IPS-15b (cell line): ENCODE data around the gene STYXL1.

Experiments used
- H3K27me3 ChIP-seq: one replicate; pipeline ENCODE4 v1.6.1; 2013; ENCODE audit warnings: low read length; ENCODE audit not compliant: control insufficient read depth, insufficient read depth
- H3K36me3 ChIP-seq: one replicate; pipeline ENCODE4 v1.6.1; 2013; ENCODE audit warnings: low read length; ENCODE audit not compliant: control insufficient read depth, insufficient read depth
- H3K4me1 ChIP-seq: one replicate; pipeline ENCODE4 v1.6.1; 2013; ENCODE audit warnings: mild to moderate bottlenecking, low read length; ENCODE audit not compliant: control insufficient read depth, insufficient read depth
- H3K4me3 ChIP-seq: one replicate; pipeline ENCODE4 v1.5.1; 2013; ENCODE audit warnings: low read depth, low read length
- H3K9ac ChIP-seq: one replicate; pipeline ENCODE4 v1.6.1; 2013; ENCODE audit warnings: low read depth, mild to moderate bottlenecking, low read length
- H3K9me3 ChIP-seq: one replicate; pipeline ENCODE4 v1.6.1; 2013; ENCODE audit warnings: mild to moderate bottlenecking, low read length; ENCODE audit not compliant: control insufficient read depth, insufficient read depth

STYXL1 gene

GRCh38 chr7:75980430-75981202 lies 67.2 kb downstream of the STYXL1 start:
- Histone ChIP-seq H3K4me1 (no peaks in the 10 kb centered on the region), H3K4me3 (no peak overlapping the region), H3K36me3 (peaks cover 63% of the 10 kb centered on the region), H3K9me3 (no peaks in the 10 kb centered on the region), H3K27me3 (no peaks in the 10 kb centered on the region), H3K9ac (no peak overlapping the region)

DNA sequence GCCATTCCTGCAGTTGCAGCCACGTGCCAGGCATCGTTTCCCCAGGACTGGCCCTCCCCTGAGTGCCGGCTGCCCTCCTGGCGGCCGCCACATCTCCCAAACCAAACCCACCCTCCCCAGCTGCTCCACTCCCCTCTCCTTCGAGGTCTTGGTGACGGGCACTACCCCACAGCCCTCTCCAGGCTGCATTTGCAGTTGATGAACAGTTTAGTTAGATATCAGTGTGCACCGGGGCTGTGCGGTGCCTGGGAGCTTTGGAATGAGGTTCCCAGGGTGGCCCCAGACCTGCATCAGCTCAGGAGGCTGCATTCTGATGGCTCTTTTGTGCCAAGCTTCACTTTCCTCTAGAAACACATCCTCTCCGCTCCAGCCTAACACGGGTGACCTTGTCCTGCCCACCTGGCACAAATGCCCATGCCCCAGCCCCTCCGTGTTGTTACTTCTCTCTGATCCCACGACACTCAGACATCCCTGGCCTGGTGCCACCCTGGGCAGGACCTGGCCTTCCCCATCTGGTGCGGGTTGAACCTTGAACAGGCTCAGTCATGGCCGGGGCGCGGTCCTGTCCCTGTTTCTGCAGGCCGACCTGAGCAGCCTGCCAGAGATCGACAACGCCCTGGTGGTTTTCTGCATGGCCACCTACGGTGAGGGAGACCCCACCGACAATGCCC lies 67.9 kb downstream of the STYXL1 start:
- H3K27me3 ChIP-seq: no peaks in the 10 kb centered on the region
- no peak overlapping the region for H3K4me3 ChIP-seq
- H3K36me3 ChIP-seq: peaks cover 56% of the 10 kb centered on the region
- no peaks in the 10 kb centered on the region for H3K4me1 ChIP-seq
- no peaks in the 10 kb centered on the region for H3K9me3 ChIP-seq
- no peak overlapping the region for H3K9ac ChIP-seq

DNA sequence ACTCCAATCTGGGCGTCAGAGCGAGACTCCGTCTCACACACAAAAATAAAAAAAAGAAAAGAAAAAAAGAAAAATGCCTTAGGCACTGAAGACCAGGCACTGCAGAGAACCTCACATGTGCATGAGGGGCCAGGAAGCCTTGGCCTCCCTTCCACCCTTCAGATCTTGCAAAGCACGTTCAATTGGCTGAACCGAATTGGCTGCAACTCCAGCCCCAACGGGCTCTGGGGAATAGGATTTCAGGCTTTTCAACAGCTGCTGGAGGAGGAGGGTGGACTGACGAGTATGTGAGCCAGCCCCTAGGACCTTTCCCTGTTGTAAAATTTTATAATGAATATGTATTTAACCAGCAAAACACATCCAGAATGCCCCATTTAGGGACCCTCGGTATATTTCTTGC lies 70.1 kb downstream of the STYXL1 start:
- H3K9ac ChIP-seq: no peak overlapping the region
- H3K4me1 ChIP-seq: no peaks in the 10 kb centered on the region
- peaks cover 38% of the 10 kb centered on the region for H3K36me3 ChIP-seq
- no peaks in the 10 kb centered on the region for H3K9me3 ChIP-seq
- no peak overlapping the region for H3K4me3 ChIP-seq
- no peaks in the 10 kb centered on the region for H3K27me3 ChIP-seq

DNA sequence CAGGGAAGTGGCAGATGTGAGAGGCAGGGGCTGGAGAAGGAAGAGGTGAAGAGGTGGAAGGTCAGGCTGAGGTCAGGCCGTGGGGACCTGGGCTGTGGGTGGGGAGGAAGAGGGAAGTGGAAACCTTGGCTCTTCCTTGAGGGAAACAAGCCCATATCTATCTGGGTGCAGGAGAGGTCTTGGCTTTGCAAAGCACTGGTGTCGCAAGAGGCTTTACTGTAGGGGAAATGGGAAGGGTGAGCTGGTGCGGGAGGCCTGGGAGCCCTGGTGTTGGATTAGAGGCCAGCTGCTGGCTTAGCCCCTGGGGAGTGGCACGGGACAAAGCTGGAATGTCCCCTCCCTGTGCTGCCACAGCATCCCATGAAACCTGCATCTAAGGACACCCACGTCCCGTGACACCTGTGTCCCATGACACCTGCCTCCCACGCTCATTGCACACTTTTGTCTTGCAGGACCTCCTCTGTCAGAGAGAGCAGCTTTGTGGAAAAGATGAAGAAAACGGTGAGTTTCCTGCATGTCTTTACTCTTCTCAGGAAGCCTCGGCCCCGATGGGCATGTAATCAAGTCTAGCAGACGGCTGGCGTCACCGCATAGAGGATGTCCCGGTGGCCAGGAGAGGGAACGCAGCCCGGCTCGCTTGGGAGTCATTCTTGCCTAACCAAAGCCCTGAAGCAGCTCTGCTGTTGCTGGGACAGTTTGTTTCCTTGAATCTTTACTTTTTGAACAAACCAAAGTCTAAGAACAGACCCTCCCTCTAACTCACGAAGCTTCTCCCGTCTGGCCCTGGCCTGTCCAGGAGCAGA lies 75.6 kb downstream of the STYXL1 start:
- Histone ChIP-seq H3K9me3 (no peaks in the 10 kb centered on the region), H3K9ac (no peak overlapping the region), H3K4me1 (no peaks in the 10 kb centered on the region), H3K36me3 (peaks cover 12% of the 10 kb centered on the region), H3K27me3 (no peaks in the 10 kb centered on the region), H3K4me3 (no peak overlapping the region)

DNA sequence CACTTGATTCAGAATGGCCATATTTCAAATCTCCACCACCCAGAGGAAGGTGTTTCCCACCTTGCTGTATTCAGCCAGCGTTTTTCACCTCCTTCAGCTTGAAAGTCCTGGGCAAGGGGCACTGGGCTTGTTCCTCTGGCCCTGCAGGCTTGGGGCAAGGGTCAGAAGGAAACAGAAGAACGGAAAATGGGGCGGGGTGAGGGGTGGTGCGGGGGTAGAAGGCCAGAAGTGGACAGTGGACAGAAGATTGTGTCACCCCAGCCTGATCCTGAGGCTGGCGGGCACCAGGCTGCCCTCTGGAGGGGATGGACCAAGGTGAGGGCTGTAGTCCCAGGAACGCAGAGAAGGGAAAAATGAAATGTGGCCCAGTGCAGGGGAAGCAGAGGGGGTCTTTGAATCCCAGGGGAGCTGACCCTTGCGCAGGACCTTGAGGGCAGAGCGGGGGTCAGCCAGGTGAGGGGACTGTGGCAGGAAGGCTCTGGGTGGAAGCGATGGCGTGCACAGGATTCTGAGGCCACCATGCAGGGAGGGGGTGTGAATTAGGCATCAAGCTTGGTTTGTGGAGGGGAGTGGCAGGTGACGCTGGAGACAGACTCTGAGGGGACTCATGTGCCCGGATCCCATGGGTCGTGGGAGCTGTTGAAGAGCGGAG lies 76.4 kb downstream of the STYXL1 start:
- H3K4me3 ChIP-seq: no peak overlapping the region
- H3K4me1 ChIP-seq: no peaks in the 10 kb centered on the region
- H3K27me3 ChIP-seq: no peaks in the 10 kb centered on the region
- H3K36me3 ChIP-seq: peaks cover 8% of the 10 kb centered on the region
- no peak overlapping the region for H3K9ac ChIP-seq
- no peaks in the 10 kb centered on the region for H3K9me3 ChIP-seq

GRCh38 chr7:75969704-75970498 lies 77.9 kb downstream of the STYXL1 start:
- H3K9ac ChIP-seq: no peak overlapping the region
- no peak overlapping the region for H3K4me3 ChIP-seq
- H3K36me3 ChIP-seq: peaks cover 11% of the 10 kb centered on the region
- no peaks in the 10 kb centered on the region for H3K9me3 ChIP-seq
- H3K27me3 ChIP-seq: no peaks in the 10 kb centered on the region
- H3K4me1 ChIP-seq: no peaks in the 10 kb centered on the region

- Histone ChIP-seq H3K4me1 (no peaks in the 10 kb centered on the region), H3K9ac (no peak overlapping the region), H3K4me3 (no peak overlapping the region), H3K36me3 (peaks cover 11% of the 10 kb centered on the region), H3K27me3 (no peaks in the 10 kb centered on the region), H3K9me3 (no peaks in the 10 kb centered on the region)
Observed at GRCh38 chr7:75969182-75969581, 78.6 kb downstream of the STYXL1 start.

GRCh38 chr7:75968561-75969001 lies 79.2 kb downstream of the STYXL1 start:
- Histone ChIP-seq H3K36me3 (peaks cover 12% of the 10 kb centered on the region), H3K9ac (no peak overlapping the region), H3K4me1 (no peaks in the 10 kb centered on the region), H3K27me3 (no peaks in the 10 kb centered on the region), H3K4me3 (no peak overlapping the region), H3K9me3 (no peaks in the 10 kb centered on the region)

- Histone ChIP-seq H3K36me3 (peaks cover 15% of the 10 kb centered on the region), H3K9me3 (no peaks in the 10 kb centered on the region), H3K4me3 (no peak overlapping the region), H3K4me1 (no peaks in the 10 kb centered on the region), H3K27me3 (no peaks in the 10 kb centered on the region), H3K9ac (no peak overlapping the region)
Observed at GRCh38 chr7:75968012-75968411, 79.8 kb downstream of the STYXL1 start.

DNA sequence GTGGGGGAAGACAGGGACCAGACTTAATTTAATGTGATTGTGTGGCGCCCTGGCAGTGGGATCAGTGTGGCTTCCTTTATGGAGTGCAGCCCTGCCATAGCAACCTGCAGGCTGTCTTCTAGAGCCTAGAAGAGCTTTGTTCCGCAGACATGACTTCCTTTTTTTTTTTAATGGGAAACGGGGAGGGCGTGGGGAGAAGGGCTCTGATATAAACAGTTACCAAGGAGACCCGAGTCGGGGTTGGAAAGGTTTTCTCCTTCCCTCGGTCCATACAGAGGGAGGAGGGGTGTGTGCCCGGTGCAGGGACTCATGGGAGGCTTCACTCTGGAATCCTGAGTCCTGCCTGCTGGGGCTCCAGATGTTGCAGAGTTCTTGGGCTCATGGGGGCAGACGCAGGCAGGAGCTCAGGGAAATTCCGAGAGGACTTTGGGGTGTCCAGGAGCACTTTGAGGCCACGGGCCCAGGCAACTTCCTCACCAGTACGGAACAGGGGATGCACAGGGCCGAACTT lies 80.3 kb downstream of the STYXL1 start:
- Histone ChIP-seq H3K4me1 (no peaks in the 10 kb centered on the region), H3K4me3 (no peak overlapping the region), H3K27me3 (no peaks in the 10 kb centered on the region), H3K9ac (no peak overlapping the region), H3K9me3 (no peaks in the 10 kb centered on the region), H3K36me3 (peaks cover 13% of the 10 kb centered on the region)

GRCh38 chr7:75967055-75967454 lies 80.7 kb downstream of the STYXL1 start:
- Histone ChIP-seq H3K4me3 (no peak overlapping the region), H3K4me1 (no peaks in the 10 kb centered on the region), H3K36me3 (peaks cover 11% of the 10 kb centered on the region), H3K9me3 (no peaks in the 10 kb centered on the region), H3K27me3 (no peaks in the 10 kb centered on the region), H3K9ac (no peak overlapping the region)
